SK-N-SH (cell line): ENCODE results near the gene KIRREL2. TPM values are rescaled to one million over a fixed set of nuclear protein-coding genes. Genes with fewer than 3 reads are reported as not detected.

Source experiments
- CTCF ChIA-PET: fragments of 300-600, 350-600 bp; formaldehyde crosslinking; extraction: SDS; loops from one replicate; lab custom pipeline; 2021; lab: Yijun Ruan, JAX
- POLR2A ChIA-PET: fragments of 350-600 bp; sonication (Branson Sonifier 250); formaldehyde crosslinking; extraction: SDS; loops from one replicate; lab custom pipeline; 2020; ENCODE audit warnings: antibody characterized with exemption, inconsistent platforms; lab: Yijun Ruan, JAX
- DNase-seq: peaks from one replicate; pipeline ENCODE4 v3.0.0; 2012
- H2AFZ ChIP-seq: fragments of 200-600 bp; sonication (generic); 2 replicates; pipeline ENCODE4 v1.8.1; 2016; ENCODE audit warnings: antibody characterized with exemption, mild to moderate bottlenecking, low read depth
- H3F3A ChIP-seq: fragments of 200-600 bp; sonication (generic); replicated peaks from 2 replicates; pipeline ENCODE3; 2016; ENCODE audit warnings: antibody characterized with exemption, mild to moderate bottlenecking; ENCODE audit not compliant: insufficient read depth
- H3K27ac ChIP-seq, 2 experiments: fragments of 200-500 bp in 1 of 2; fragments of 200-600 bp in 1 of 2; sonication (Bioruptor generic) in 1 of 2; sonication (generic), shearing (Covaris generic) in 1 of 2; 2 replicates each; pipeline versions ENCODE4 v1.5.1 to v1.6.1; 2014 to 2016; ENCODE audit warnings: low read depth in 2 of 2, inconsistent platforms in 1 of 2, low read length in 1 of 2, mild to moderate bottlenecking in 1 of 2, mixed read lengths in 1 of 2
- H3K27me3 ChIP-seq: fragments of 200-600 bp; sonication (generic), shearing (Covaris generic); 2 replicates; pipeline ENCODE4 v1.6.1; 2016; ENCODE audit warnings: mixed run types; ENCODE audit not compliant: insufficient read depth
- H3K36me3 ChIP-seq, 2 experiments: fragments of 200-500 bp in 1 of 2; fragments of 200-600 bp in 1 of 2; sonication (Bioruptor generic) in 1 of 2; sonication (generic) in 1 of 2; replicated peaks in 1 of 2; 2 replicates each; pipeline versions ENCODE3 to v1.5.1; 2014 to 2016; ENCODE audit warnings: low read length in 1 of 2, mild to moderate bottlenecking in 1 of 2; ENCODE audit not compliant: insufficient read depth in 2 of 2, control insufficient read depth in 1 of 2
- H3K4me1 ChIP-seq, 2 experiments: fragments of 200-500 bp in 1 of 2; fragments of 200-600 bp in 1 of 2; sonication (Bioruptor generic) in 1 of 2; sonication (generic), shearing (Covaris generic) in 1 of 2; 2 replicates each; pipeline versions ENCODE4 v1.5.1 to v1.6.1; 2014 to 2016; ENCODE audit warnings: low read depth in 1 of 2, low read length in 1 of 2, mixed run types in 1 of 2; ENCODE audit not compliant: insufficient read depth in 2 of 2, control insufficient read depth in 1 of 2
- H3K4me2 ChIP-seq: fragments of 200-600 bp; sonication (generic), shearing (Covaris generic); 2 replicates; pipeline ENCODE4 v1.6.1; 2017; ENCODE audit warnings: mixed run types
- H3K4me3 ChIP-seq, 2 experiments: fragments of 200-500 bp in 1 of 2; fragments of 200-600 bp in 1 of 2; sonication (Bioruptor generic) in 1 of 2; sonication (generic), shearing (Covaris generic) in 1 of 2; 2 replicates each; pipeline versions ENCODE4 v1.5.1 to v1.8.1; 2014 to 2016; ENCODE audit warnings: low read depth in 2 of 2, inconsistent platforms in 1 of 2, low read length in 1 of 2, mild to moderate bottlenecking in 1 of 2, mixed read lengths in 1 of 2, moderate library complexity in 1 of 2
- H3K79me2 ChIP-seq: fragments of 200-600 bp; sonication (generic); 2 replicates; pipeline ENCODE4 v1.8.1; 2017; ENCODE audit warnings: mild to moderate bottlenecking; ENCODE audit not compliant: insufficient read depth
- H3K9ac ChIP-seq: fragments of 200-600 bp; sonication (generic); 2 replicates; pipeline ENCODE4 v1.6.1; 2017; ENCODE audit warnings: mixed run types
- H3K9me2 ChIP-seq: fragments of 200-600 bp; sonication (generic); 2 replicates; pipeline ENCODE4 v1.6.1; 2017; ENCODE audit warnings: mixed run types
- H3K9me3 ChIP-seq: fragments of 200-600 bp; sonication (generic); 2 replicates; pipeline ENCODE4 v1.6.1; 2017; ENCODE audit warnings: mixed run types, mild to moderate bottlenecking, moderate library complexity
- H4K20me1 ChIP-seq: fragments of 200-600 bp; sonication (generic); 2 replicates; pipeline ENCODE4 v1.6.1; 2017; ENCODE audit warnings: mild to moderate bottlenecking, mixed run types; ENCODE audit not compliant: insufficient read depth
- CTCF ChIP-seq: fragments of 200-600 bp; sonication (generic); IDR thresholded peaks from 2 replicates; pipeline ENCODE4 v1.6.1; 2017; ENCODE audit warnings: antibody characterized with exemption, mild to moderate bottlenecking, moderate library complexity
- EP300 ChIP-seq, 2 experiments: IDR thresholded peaks; 2 replicates each; pipeline versions ENCODE4 v1.4.0 to v1.6.1; 2012; ENCODE audit warnings: borderline replicate concordance in 1 of 2, low read depth in 1 of 2, low read length in 1 of 2
- EZH2phosphoT487 ChIP-seq: fragments of 200-600 bp; sonication (generic); IDR thresholded peaks from 2 replicates; pipeline ENCODE4 v1.6.1; 2017; ENCODE audit warnings: low read depth, mixed run types, mild to moderate bottlenecking, antibody characterized with exemption, moderate library complexity, borderline replicate concordance
- FOXJ3 ChIP-seq: sonication (generic); formaldehyde crosslinking; IDR thresholded peaks from 2 replicates; pipeline ENCODE4 v1.5.1; 2020; ENCODE audit warnings: mild to moderate bottlenecking, missing genetic modification reagents
- GATA2 ChIP-seq: sonication (generic); formaldehyde crosslinking; IDR thresholded peaks from 2 replicates; pipeline ENCODE4 v1.5.0; 2020; ENCODE audit warnings: mild to moderate bottlenecking, missing genetic modification reagents
- IRF3 ChIP-seq: fragments of 150-350 bp; IDR thresholded peaks from 2 replicates; pipeline ENCODE4 v1.6.1; 2016; ENCODE audit warnings: mild to moderate bottlenecking, low read depth, low read length
- MAX ChIP-seq: IDR thresholded peaks from 2 replicates; pipeline ENCODE4 v1.4.0; 2012; ENCODE audit warnings: low read depth
- MEF2A ChIP-seq: IDR thresholded peaks from 2 replicates; pipeline ENCODE4 v1.4.0; 2012; ENCODE audit warnings: low read depth, borderline replicate concordance
- MXI1 ChIP-seq: IDR thresholded peaks from 2 replicates; pipeline ENCODE4 v1.6.1; 2012; ENCODE audit warnings: mild to moderate bottlenecking, low read depth, low read length, improper control_type of control experiment
- NFIC ChIP-seq: IDR thresholded peaks from 2 replicates; pipeline ENCODE4 v1.4.0; 2012; ENCODE audit warnings: borderline replicate concordance
- POLR2AphosphoS5 ChIP-seq: IDR thresholded peaks from 2 replicates; pipeline ENCODE4 v1.6.1; 2012; ENCODE audit warnings: low read depth, low read length
- RCOR1 ChIP-seq: fragments of 150-350 bp; IDR thresholded peaks from 2 replicates; pipeline ENCODE4 v1.6.1; 2017; ENCODE audit warnings: antibody characterized with exemption, low read length
- REST ChIP-seq: IDR thresholded peaks from 2 replicates; pipeline ENCODE4 v1.6.1; 2012; ENCODE audit warnings: mild to moderate bottlenecking, low read depth, low read length, moderate library complexity
- RFX5 ChIP-seq: IDR thresholded peaks from 2 replicates; pipeline ENCODE4 v1.6.1; 2012; ENCODE audit warnings: mild to moderate bottlenecking, improper control_type of control experiment, low read length
- SIN3A ChIP-seq: IDR thresholded peaks from 2 replicates; pipeline ENCODE4 v1.6.1; 2012; ENCODE audit warnings: low read depth, mild to moderate bottlenecking, low read length, moderate library complexity, borderline replicate concordance
- USF1 ChIP-seq: IDR thresholded peaks from 2 replicates; pipeline ENCODE4 v1.4.0; 2012; ENCODE audit warnings: low read depth, borderline replicate concordance
- WGBS: methylation state at CpG from one replicate; pipeline ENCODE4 v1.1.6; 2017; ENCODE audit warnings: low lambda C conversion rate; 5-methylcytosine and 5-hydroxymethylcytosine counted together
- polyA plus RNA-seq, 3 experiments: library from polyadenylated mRNA; depleted of rRNA; stranded (reverse); fragments of >200 nt; gene quantifications; 2 replicates each; pipeline ENCODE4 v1.2.3, GENCODE V29; 2012

Gene KIRREL2
- polyA plus RNA-seq, 1 of the 3 experiments (the other 2 are of a cell fraction) = 0.21 TPM

- CTCF ChIA-PET = interaction anchor here (0.7 to 6.3 kb wide), 2 partner anchors 12 to 47 kb away, joined by 3 to 57 read pairs; no protein-coding TSS in a partner anchor
- Histone ChIP-seq H3K9me3 (no peaks in the 10 kb centered on the region), H3K9ac (no peak overlapping the region), H3K79me2 (no peaks in the 10 kb centered on the region), H4K20me1 (0 out of 2 replicates have a peak, but pooled peaks cover 5% of the 10 kb centered on the region), H3K4me2 (no peak overlapping the region), H3F3A (no peaks in the 10 kb centered on the region), H3K27ac (no peak overlapping the region), H3K27me3 (no peaks in the 10 kb centered on the region), H3K4me1 (no peaks in the 10 kb centered on the region), H2AFZ (no peak overlapping the region), H3K36me3 (peaks cover 5 to 8% of the 10 kb centered on the region in 2 experiments), H3K9me2 (no peaks in the 10 kb centered on the region), H3K4me3 (no peak overlapping the region)
- DNase-seq = no peak
- POLR2A ChIA-PET = interaction anchor here (1.5 kb wide), 1 partner anchor 15 kb away, joined by 5 read pairs; no protein-coding TSS in a partner anchor
- TF ChIP-seq USF1 = no peak
- no peak for TF ChIP-seq IRF3
- TF ChIP-seq MAX = no peak
- no peak for TF ChIP-seq GATA2
- 95% methylated on average over 6 of the region's 6 CpGs for WGBS
Observed at GRCh38 chr19:35885225-35885738, 28.6 kb downstream of the KIRREL2 start.

- Histone ChIP-seq H3K9me3 (no peaks in the 10 kb centered on the region), H3K4me3 (no peak overlapping the region), H3K9me2 (no peaks in the 10 kb centered on the region), H3K4me1 (no peaks in the 10 kb centered on the region), H3K36me3 (peaks cover 5 to 8% of the 10 kb centered on the region in 2 experiments), H3K27me3 (no peaks in the 10 kb centered on the region), H3K79me2 (no peaks in the 10 kb centered on the region), H3F3A (no peaks in the 10 kb centered on the region), H3K9ac (no peak overlapping the region), H2AFZ (no peak overlapping the region), H3K4me2 (no peak overlapping the region), H4K20me1 (0 out of 2 replicates have a peak, but pooled peaks cover 5% of the 10 kb centered on the region)
- DNase-seq = no peak
- ChIA-PET POLR2A (no interaction called here), CTCF (interaction anchor here (0.7 to 6.3 kb wide), 2 partner anchors 12 to 46 kb away, joined by 3 to 57 read pairs; no protein-coding TSS in a partner anchor)
- WGBS = 97% methylated on average over 7 of the region's 8 CpGs
- TF ChIP-seq FOXJ3 (CRISPR knock-in tag) = no peak
- TF ChIP-seq RFX5 = no peak
- TF ChIP-seq POLR2AphosphoS5 = no peak
- TF ChIP-seq CTCF = no peak
- TF ChIP-seq NFIC = no peak
- TF ChIP-seq EZH2phosphoT487 = no peak
- TF ChIP-seq MXI1 = no peak
- TF ChIP-seq REST = no peak
- no peak for TF ChIP-seq RCOR1
- TF ChIP-seq EP300 (IDR thresholded peaks at IDR 0.05; ENCODE audit: borderline replicate concordance in 1 of 2, low read depth in 1 of 2, low read length in 1 of 2) = no peak
- TF ChIP-seq SIN3A = no peak
- TF ChIP-seq MEF2A = no peak
- TF ChIP-seq, all 33 proteins: peak for 0
- no peak overlapping the region for H3K27ac ChIP-seq
Observed at GRCh38 chr19:35885904-35886303, 29.2 kb downstream of the KIRREL2 start.
